Liver (tissue), 9 donors: ENCODE results near the gene NFKBIB. TPM values are rescaled to one million over a fixed set of nuclear protein-coding genes. Genes with fewer than 3 reads are reported as not detected.
"Not testable (repeated sequence)": the region's sequence is repeated elsewhere in the genome, so short reads cannot be mapped to it uniquely, and the experiment has no call there.

Experiments used
- DNase-seq: peaks from one replicate; pipeline ENCODE4 v3.0.0-alpha.2; 2017; ENCODE audit warnings: low spot score
- H3K27ac ChIP-seq, 2 donors: one replicate each; pipeline ENCODE4 v1.7.0; 2013; ENCODE audit warnings: inconsistent platforms in 2 of 2, low read length in 2 of 2, control low read depth in 1 of 2, low read depth in 1 of 2, mild to moderate bottlenecking in 1 of 2
- H3K27me3 ChIP-seq, 4 donors: one replicate each; pipeline versions ENCODE4 v1.6.1 to v1.7.0; 2013; ENCODE audit warnings: low read length in 3 of 4, inconsistent platforms in 1 of 4, mild to moderate bottlenecking in 1 of 4, moderate library complexity in 1 of 4; ENCODE audit not compliant: control insufficient read depth in 4 of 4, insufficient read depth in 4 of 4
- H3K36me3 ChIP-seq, 4 donors: one replicate each; pipeline versions ENCODE4 v1.6.1 to v1.7.0; 2013; ENCODE audit warnings: low read length in 3 of 4, mild to moderate bottlenecking in 3 of 4, low read depth in 1 of 4, moderate library complexity in 1 of 4; ENCODE audit not compliant: control insufficient read depth in 4 of 4, insufficient read depth in 3 of 4
- H3K4me1 ChIP-seq, 4 donors: one replicate each; pipeline versions ENCODE4 v1.6.1 to v1.7.0; 2013; ENCODE audit warnings: low read length in 3 of 4, mild to moderate bottlenecking in 3 of 4, moderate library complexity in 1 of 4; ENCODE audit not compliant: control insufficient read depth in 4 of 4, insufficient read depth in 4 of 4
- H3K4me3 ChIP-seq, 3 donors: one replicate each; pipeline versions ENCODE4 v1.6.1 to v1.7.0; 2013; ENCODE audit warnings: low read length in 3 of 3, control low read depth in 1 of 3, low read depth in 1 of 3, mild to moderate bottlenecking in 1 of 3
- H3K9ac ChIP-seq, 2 donors: one replicate each; pipeline ENCODE4 v1.7.0; 2013; ENCODE audit warnings: low read length in 2 of 2, mild to moderate bottlenecking in 2 of 2, moderate library complexity in 2 of 2, control low read depth in 1 of 2, low read depth in 1 of 2
- H3K9me3 ChIP-seq, 4 donors: one replicate each; pipeline versions ENCODE4 v1.6.1 to v1.7.0; 2013; ENCODE audit warnings: low read length in 3 of 4; ENCODE audit not compliant: control insufficient read depth in 4 of 4
- FOXA1 ChIP-seq: IDR thresholded peaks from 2 replicates; pipeline ENCODE4 v1.6.1; 2016; ENCODE audit warnings: antibody characterized with exemption
- GABPA ChIP-seq, 2 donors: IDR thresholded peaks in 1 of 2; conservative IDR thresholded peaks in 1 of 2; 2 replicates each; pipeline ENCODE4 v1.6.1; 2016; ENCODE audit warnings: antibody characterized with exemption in 2 of 2, mild to moderate bottlenecking in 1 of 2, moderate library complexity in 1 of 2
- HNF4A ChIP-seq, 2 donors: conservative IDR thresholded peaks; 2 replicates each; pipeline ENCODE4 v1.6.1; 2016; ENCODE audit warnings: antibody characterized with exemption in 2 of 2, mild to moderate bottlenecking in 2 of 2
- HNF4G ChIP-seq: IDR thresholded peaks from 2 replicates; pipeline ENCODE4 v1.6.1; 2016; ENCODE audit warnings: antibody characterized with exemption
- JUND ChIP-seq, 2 donors: IDR thresholded peaks; 2 replicates each; pipeline ENCODE4 v1.6.1; 2016; ENCODE audit warnings: antibody characterized with exemption in 2 of 2
- NR2F2 ChIP-seq: IDR thresholded peaks from 2 replicates; pipeline ENCODE4 v1.6.1; 2016; ENCODE audit warnings: antibody characterized with exemption
- RAD21 ChIP-seq, 2 donors: IDR thresholded peaks; 2 replicates each; pipeline ENCODE4 v1.6.1; 2016; ENCODE audit warnings: antibody characterized with exemption in 2 of 2, mild to moderate bottlenecking in 2 of 2
- TAF1 ChIP-seq: conservative IDR thresholded peaks from 2 replicates; pipeline ENCODE4 v1.6.1; 2016; ENCODE audit warnings: antibody characterized with exemption, mild to moderate bottlenecking
- YY1 ChIP-seq: IDR thresholded peaks from 2 replicates; pipeline ENCODE4 v1.6.1; 2016; ENCODE audit warnings: antibody characterized with exemption, mild to moderate bottlenecking
- WGBS: extraction: QIAGEN DNeasy Blood & Tissue Kit; methylation state at CpG from one replicate; pipeline ENCODE4 v1.1.7; 2013; 5-methylcytosine and 5-hydroxymethylcytosine counted together
- polyA plus RNA-seq, 2 donors: library from polyadenylated mRNA; stranded (reverse) in 1 of 2; unstranded in 1 of 2; fragments of 200-250 nt in 1 of 2; fragments of >200 nt in 1 of 2; fragmentation: Nextera tagmentation in 1 of 2; extraction: Ambion mirVana in 1 of 2; gene quantifications; one replicate each; pipeline versions ENCODE4 v1.2.1 to v1.2.3, GENCODE V29; 2013 to 2015
- total RNA-seq, 2 donors: library from RNA; depleted of rRNA; stranded (reverse); fragments of >200 nt; gene quantifications; one replicate each; pipeline ENCODE4 v1.2.3, GENCODE V29; 2014
- TF ChIP-seq, protein P1 (sequence below): IDR thresholded peaks from 2 replicates; pipeline ENCODE4 v1.6.1; 2016; ENCODE audit warnings: antibody characterized with exemption
- TF ChIP-seq, protein P2 (sequence below): IDR thresholded peaks from 2 replicates; pipeline ENCODE4 v1.6.1; 2016; ENCODE audit warnings: antibody characterized with exemption, mild to moderate bottlenecking
- TF ChIP-seq, protein P3 (sequence below): IDR thresholded peaks from 2 replicates; pipeline ENCODE4 v1.6.1; 2016; ENCODE audit warnings: antibody characterized with exemption
- TF ChIP-seq, protein P4 (sequence below): fragments of 150-350 bp; IDR thresholded peaks from 2 replicates; pipeline ENCODE4 v1.5.1; 2017; ENCODE audit warnings: improper control_type of control experiment, low read depth, low read length; ENCODE audit not compliant: missing input control
- donor health status: healthy.
- donor health status: healthy.
- donor health status: healthy.
- donor health status: healthy.
- donor health status: healthy.

Gene NFKBIB
- total and polyA plus RNA-seq, 4 donors: 8.0 to 25.4 (median 14.9) TPM

DNA sequence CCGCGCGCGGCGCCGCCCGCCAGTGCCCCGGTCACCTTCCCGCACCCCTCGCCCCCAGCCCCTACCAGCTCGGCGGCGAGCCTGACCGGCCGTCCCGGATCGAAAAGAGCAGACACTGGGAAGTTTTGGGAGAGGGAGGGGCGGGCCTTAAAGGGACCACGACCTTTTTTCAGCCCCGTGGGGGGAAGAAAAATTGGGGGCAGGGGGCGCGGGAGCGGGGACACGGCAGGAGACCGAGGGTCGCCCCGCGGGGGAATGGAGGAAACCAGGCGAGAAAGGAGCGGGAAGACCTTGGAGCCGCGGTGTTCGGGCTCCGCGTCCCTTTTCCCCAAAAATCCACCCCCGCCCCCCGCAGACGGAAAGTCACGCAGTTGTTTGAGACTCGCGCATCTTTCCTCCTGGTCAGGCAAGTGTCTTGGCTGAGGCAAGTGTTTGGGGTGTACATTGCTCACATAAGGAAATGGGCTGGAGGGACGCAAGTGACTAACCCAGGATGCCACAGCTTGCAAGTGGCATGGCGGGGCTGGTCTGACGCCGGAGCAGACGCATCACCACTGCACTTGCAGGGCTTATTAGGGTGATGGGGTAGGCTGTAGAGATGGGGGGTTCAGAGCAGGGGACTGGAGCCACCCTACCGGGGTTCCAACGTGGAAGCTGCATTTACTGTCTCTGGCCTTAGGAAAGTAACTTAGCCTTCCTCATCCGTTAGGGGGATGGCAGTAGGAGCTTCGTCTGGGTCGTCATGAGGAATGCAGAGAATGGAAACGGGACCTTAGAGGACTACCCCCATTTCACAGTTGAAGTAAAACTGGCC, 47.3 kb upstream of the NFKBIB start:
- Histone ChIP-seq H3K9me3 (no peaks in the 10 kb centered on the region), H3K9ac (peak overlapping the region; percentile 35 to 88), H3K36me3 (peaks cover 0 to 3% (median 0%) of the 10 kb centered on the region in 4 donors), H3K27me3 (no peaks in the 10 kb centered on the region), H3K4me3 (peak overlapping the region; percentile 78 to 93 (median 83)), H3K27ac (peak overlapping the region; percentile 95 to 100), H3K4me1 (peaks cover 2 to 27% (median 21%) of the 10 kb centered on the region in 4 donors)
- TF ChIP-seq, protein P1, sequence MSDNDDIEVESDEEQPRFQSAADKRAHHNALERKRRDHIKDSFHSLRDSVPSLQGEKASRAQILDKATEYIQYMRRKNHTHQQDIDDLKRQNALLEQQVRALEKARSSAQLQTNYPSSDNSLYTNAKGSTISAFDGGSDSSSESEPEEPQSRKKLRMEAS: peak; percentile 23
- TF ChIP-seq YY1 (peak; percentile 65), HNF4G (no peak)
- WGBS: 3% methylated on average over 52 of the region's 52 CpGs
- no peak for DNase-seq

DNA sequence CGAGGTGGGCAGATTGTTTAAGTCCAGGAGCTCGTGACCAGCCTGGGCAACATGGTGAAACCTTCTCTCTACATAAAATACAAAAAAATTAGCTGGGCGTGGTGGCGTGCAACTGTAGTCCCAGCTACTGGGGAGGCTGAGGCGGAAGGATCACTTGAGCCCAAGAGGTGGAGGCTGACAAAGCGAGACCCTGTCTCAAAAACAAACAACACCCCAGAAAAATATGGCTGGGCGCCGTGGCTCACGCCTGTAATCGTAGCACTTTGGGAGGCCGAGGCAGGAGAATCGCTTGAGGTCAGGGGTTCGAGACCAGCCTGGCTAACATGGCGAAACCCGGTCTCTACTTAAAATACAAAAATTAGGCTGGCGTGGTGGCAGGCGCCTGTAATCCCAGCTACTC, 46.6 kb upstream of the NFKBIB start:
- H3K27me3 ChIP-seq: no peaks in the 10 kb centered on the region
- no peak for DNase-seq
- TF ChIP-seq RAD21 (IDR thresholded peaks at IDR 0.05) (no peak), HNF4G (no peak), GABPA (IDR thresholded peaks at IDR 0.05 in 1 of 2, conservative IDR thresholded peaks at IDR 0.05 in 1 of 2) (no peak), FOXA1 (no peak), TAF1 (no peak), HNF4A (conservative IDR thresholded peaks at IDR 0.05) (no peak), NR2F2 (no peak), JUND (IDR thresholded peaks at IDR 0.05) (no peak)
- TF ChIP-seq, protein P2, sequence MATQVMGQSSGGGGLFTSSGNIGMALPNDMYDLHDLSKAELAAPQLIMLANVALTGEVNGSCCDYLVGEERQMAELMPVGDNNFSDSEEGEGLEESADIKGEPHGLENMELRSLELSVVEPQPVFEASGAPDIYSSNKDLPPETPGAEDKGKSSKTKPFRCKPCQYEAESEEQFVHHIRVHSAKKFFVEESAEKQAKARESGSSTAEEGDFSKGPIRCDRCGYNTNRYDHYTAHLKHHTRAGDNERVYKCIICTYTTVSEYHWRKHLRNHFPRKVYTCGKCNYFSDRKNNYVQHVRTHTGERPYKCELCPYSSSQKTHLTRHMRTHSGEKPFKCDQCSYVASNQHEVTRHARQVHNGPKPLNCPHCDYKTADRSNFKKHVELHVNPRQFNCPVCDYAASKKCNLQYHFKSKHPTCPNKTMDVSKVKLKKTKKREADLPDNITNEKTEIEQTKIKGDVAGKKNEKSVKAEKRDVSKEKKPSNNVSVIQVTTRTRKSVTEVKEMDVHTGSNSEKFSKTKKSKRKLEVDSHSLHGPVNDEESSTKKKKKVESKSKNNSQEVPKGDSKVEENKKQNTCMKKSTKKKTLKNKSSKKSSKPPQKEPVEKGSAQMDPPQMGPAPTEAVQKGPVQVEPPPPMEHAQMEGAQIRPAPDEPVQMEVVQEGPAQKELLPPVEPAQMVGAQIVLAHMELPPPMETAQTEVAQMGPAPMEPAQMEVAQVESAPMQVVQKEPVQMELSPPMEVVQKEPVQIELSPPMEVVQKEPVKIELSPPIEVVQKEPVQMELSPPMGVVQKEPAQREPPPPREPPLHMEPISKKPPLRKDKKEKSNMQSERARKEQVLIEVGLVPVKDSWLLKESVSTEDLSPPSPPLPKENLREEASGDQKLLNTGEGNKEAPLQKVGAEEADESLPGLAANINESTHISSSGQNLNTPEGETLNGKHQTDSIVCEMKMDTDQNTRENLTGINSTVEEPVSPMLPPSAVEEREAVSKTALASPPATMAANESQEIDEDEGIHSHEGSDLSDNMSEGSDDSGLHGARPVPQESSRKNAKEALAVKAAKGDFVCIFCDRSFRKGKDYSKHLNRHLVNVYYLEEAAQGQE: no peak
- TF ChIP-seq, protein P3, sequence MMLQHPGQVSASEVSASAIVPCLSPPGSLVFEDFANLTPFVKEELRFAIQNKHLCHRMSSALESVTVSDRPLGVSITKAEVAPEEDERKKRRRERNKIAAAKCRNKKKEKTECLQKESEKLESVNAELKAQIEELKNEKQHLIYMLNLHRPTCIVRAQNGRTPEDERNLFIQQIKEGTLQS: no peak
- TF ChIP-seq, protein P4, sequence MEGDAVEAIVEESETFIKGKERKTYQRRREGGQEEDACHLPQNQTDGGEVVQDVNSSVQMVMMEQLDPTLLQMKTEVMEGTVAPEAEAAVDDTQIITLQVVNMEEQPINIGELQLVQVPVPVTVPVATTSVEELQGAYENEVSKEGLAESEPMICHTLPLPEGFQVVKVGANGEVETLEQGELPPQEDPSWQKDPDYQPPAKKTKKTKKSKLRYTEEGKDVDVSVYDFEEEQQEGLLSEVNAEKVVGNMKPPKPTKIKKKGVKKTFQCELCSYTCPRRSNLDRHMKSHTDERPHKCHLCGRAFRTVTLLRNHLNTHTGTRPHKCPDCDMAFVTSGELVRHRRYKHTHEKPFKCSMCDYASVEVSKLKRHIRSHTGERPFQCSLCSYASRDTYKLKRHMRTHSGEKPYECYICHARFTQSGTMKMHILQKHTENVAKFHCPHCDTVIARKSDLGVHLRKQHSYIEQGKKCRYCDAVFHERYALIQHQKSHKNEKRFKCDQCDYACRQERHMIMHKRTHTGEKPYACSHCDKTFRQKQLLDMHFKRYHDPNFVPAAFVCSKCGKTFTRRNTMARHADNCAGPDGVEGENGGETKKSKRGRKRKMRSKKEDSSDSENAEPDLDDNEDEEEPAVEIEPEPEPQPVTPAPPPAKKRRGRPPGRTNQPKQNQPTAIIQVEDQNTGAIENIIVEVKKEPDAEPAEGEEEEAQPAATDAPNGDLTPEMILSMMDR: no peak
- peak overlapping the region in 1 of 2 donors; percentile 95 for H3K27ac ChIP-seq
- H3K9ac ChIP-seq: no peak overlapping the region
- no peaks in the 10 kb centered on the region for H3K36me3 ChIP-seq
- peaks cover 2 to 20% (median 14%) of the 10 kb centered on the region in 4 donors for H3K4me1 ChIP-seq
- H3K9me3 ChIP-seq: no peaks in the 10 kb centered on the region
- H3K4me3 ChIP-seq: no peak overlapping the region
- 90% methylated on average over 17 of the region's 17 CpGs for WGBS

DNA sequence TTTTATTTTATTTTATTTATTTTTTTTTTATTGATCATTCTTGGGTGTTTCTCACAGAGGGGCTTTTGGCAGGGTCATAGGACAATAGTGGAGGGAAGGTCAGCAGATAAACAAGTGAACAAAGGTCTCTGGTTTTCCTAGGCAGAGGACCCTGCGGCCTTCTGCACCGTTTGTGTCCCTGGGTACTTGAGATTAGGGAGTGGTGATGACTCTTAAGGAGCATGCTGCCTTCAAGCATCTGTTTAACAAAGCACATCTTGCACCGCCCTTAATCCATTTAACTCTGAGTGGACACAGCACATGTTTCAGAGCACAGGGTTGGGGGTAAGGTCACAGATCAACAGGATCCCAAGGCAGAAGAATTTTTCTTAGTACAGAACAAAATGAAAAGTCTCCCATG, 44.8 kb upstream of the NFKBIB start:
- DNase-seq, H3K27me3 ChIP-seq, H3K27ac ChIP-seq, H3K36me3 ChIP-seq, H3K9ac ChIP-seq, H3K4me3 ChIP-seq, H3K9me3 ChIP-seq: not testable (repeated sequence)
- WGBS: 75% methylated on average over 3 of the region's 3 CpGs
- peaks cover 0 to 15% (median 8%) of the 10 kb centered on the region in 4 donors for H3K4me1 ChIP-seq

DNA sequence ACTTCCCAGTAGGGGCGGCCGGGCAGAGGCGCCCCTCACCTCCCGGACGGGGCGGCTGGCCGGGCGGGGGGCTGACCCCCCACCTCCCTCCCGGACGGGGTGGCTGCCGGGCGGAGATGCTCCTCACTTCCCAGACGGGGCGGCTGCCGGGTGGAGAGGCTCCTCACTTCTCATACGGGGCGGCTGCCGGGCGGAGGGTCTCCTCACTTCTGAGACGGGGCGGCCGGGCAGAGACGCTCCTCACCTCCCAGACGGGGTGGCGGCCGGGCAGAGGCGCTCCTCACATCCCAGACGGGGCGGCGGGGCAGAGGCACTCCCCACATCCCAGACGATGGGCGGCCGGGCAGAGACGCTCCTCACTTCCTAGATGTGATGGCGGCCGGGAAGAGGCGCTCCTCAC, 44.0 kb upstream of the NFKBIB start:
- H3K4me1 ChIP-seq: peaks cover 0 to 14% (median 8%) of the 10 kb centered on the region in 4 donors
- DNase-seq: not testable (repeated sequence)

More for the DNA sequence above, 44.0 kb upstream of the NFKBIB start:
- H3K27me3 ChIP-seq, H3K27ac ChIP-seq, H3K36me3 ChIP-seq, H3K9me3 ChIP-seq, H3K9ac ChIP-seq, H3K4me3 ChIP-seq: not testable (repeated sequence)
- WGBS: 96% methylated on average over 29 of the region's 37 CpGs
